NT2/D1 (cell line): ENCODE measurements around the gene AK8.

Experiments used
- SUZ12 ChIP-seq: IDR thresholded peaks from 2 replicates; pipeline ENCODE4 v1.6.1; 2011; ENCODE audit not compliant: insufficient read length, insufficient read depth; ENCODE audit errors: extremely low read depth
- YY1 ChIP-seq: IDR thresholded peaks from 2 replicates; pipeline ENCODE4 v1.6.1; 2011; ENCODE audit not compliant: insufficient read length, insufficient read depth
- ZNF274 ChIP-seq: IDR thresholded peaks from 2 replicates; pipeline ENCODE4 v1.6.1; 2011; ENCODE audit warnings: mild to moderate bottlenecking, low read depth, low read length

- TF ChIP-seq YY1 (no peak), SUZ12 (no peak), ZNF274 (no peak)
Measured at GRCh38 chr9:132717326-132717945, 160.6 kb downstream of the AK8 start.
